SK-N-SH (cell line): ENCODE measurements around the gene SMPDL3A. TPM values are rescaled to one million over a fixed set of nuclear protein-coding genes. Genes with fewer than 3 reads are reported as not detected.

Experiments
- CTCF ChIA-PET: fragments of 300-600, 350-600 bp; formaldehyde crosslinking; extraction: SDS; loops from one replicate; lab custom pipeline; 2021; lab: Yijun Ruan, JAX
- POLR2A ChIA-PET: fragments of 350-600 bp; sonication (Branson Sonifier 250); formaldehyde crosslinking; extraction: SDS; loops from one replicate; lab custom pipeline; 2020; ENCODE audit warnings: antibody characterized with exemption, inconsistent platforms; lab: Yijun Ruan, JAX
- DNase-seq: peaks from one replicate; pipeline ENCODE4 v3.0.0; 2012
- H2AFZ ChIP-seq: fragments of 200-600 bp; sonication (generic); 2 replicates; pipeline ENCODE4 v1.8.1; 2016; ENCODE audit warnings: antibody characterized with exemption, mild to moderate bottlenecking, low read depth
- H3F3A ChIP-seq: fragments of 200-600 bp; sonication (generic); replicated peaks from 2 replicates; pipeline ENCODE3; 2016; ENCODE audit warnings: antibody characterized with exemption, mild to moderate bottlenecking; ENCODE audit not compliant: insufficient read depth
- H3K27ac ChIP-seq, 2 experiments: fragments of 200-500 bp in 1 of 2; fragments of 200-600 bp in 1 of 2; sonication (Bioruptor generic) in 1 of 2; sonication (generic), shearing (Covaris generic) in 1 of 2; 2 replicates each; pipeline versions ENCODE4 v1.5.1 to v1.6.1; 2014 to 2016; ENCODE audit warnings: low read depth in 2 of 2, inconsistent platforms in 1 of 2, low read length in 1 of 2, mild to moderate bottlenecking in 1 of 2, mixed read lengths in 1 of 2
- H3K27me3 ChIP-seq: fragments of 200-600 bp; sonication (generic), shearing (Covaris generic); 2 replicates; pipeline ENCODE4 v1.6.1; 2016; ENCODE audit warnings: mixed run types; ENCODE audit not compliant: insufficient read depth
- H3K36me3 ChIP-seq, 2 experiments: fragments of 200-500 bp in 1 of 2; fragments of 200-600 bp in 1 of 2; sonication (Bioruptor generic) in 1 of 2; sonication (generic) in 1 of 2; replicated peaks in 1 of 2; 2 replicates each; pipeline versions ENCODE3 to v1.5.1; 2014 to 2016; ENCODE audit warnings: low read length in 1 of 2, mild to moderate bottlenecking in 1 of 2; ENCODE audit not compliant: insufficient read depth in 2 of 2, control insufficient read depth in 1 of 2
- H3K4me1 ChIP-seq, 2 experiments: fragments of 200-500 bp in 1 of 2; fragments of 200-600 bp in 1 of 2; sonication (Bioruptor generic) in 1 of 2; sonication (generic), shearing (Covaris generic) in 1 of 2; 2 replicates each; pipeline versions ENCODE4 v1.5.1 to v1.6.1; 2014 to 2016; ENCODE audit warnings: low read depth in 1 of 2, low read length in 1 of 2, mixed run types in 1 of 2; ENCODE audit not compliant: insufficient read depth in 2 of 2, control insufficient read depth in 1 of 2
- H3K4me2 ChIP-seq: fragments of 200-600 bp; sonication (generic), shearing (Covaris generic); 2 replicates; pipeline ENCODE4 v1.6.1; 2017; ENCODE audit warnings: mixed run types
- H3K4me3 ChIP-seq, 2 experiments: fragments of 200-500 bp in 1 of 2; fragments of 200-600 bp in 1 of 2; sonication (Bioruptor generic) in 1 of 2; sonication (generic), shearing (Covaris generic) in 1 of 2; 2 replicates each; pipeline versions ENCODE4 v1.5.1 to v1.8.1; 2014 to 2016; ENCODE audit warnings: low read depth in 2 of 2, inconsistent platforms in 1 of 2, low read length in 1 of 2, mild to moderate bottlenecking in 1 of 2, mixed read lengths in 1 of 2, moderate library complexity in 1 of 2
- H3K79me2 ChIP-seq: fragments of 200-600 bp; sonication (generic); 2 replicates; pipeline ENCODE4 v1.8.1; 2017; ENCODE audit warnings: mild to moderate bottlenecking; ENCODE audit not compliant: insufficient read depth
- H3K9ac ChIP-seq: fragments of 200-600 bp; sonication (generic); 2 replicates; pipeline ENCODE4 v1.6.1; 2017; ENCODE audit warnings: mixed run types
- H3K9me2 ChIP-seq: fragments of 200-600 bp; sonication (generic); 2 replicates; pipeline ENCODE4 v1.6.1; 2017; ENCODE audit warnings: mixed run types
- H3K9me3 ChIP-seq: fragments of 200-600 bp; sonication (generic); 2 replicates; pipeline ENCODE4 v1.6.1; 2017; ENCODE audit warnings: mixed run types, mild to moderate bottlenecking, moderate library complexity
- H4K20me1 ChIP-seq: fragments of 200-600 bp; sonication (generic); 2 replicates; pipeline ENCODE4 v1.6.1; 2017; ENCODE audit warnings: mild to moderate bottlenecking, mixed run types; ENCODE audit not compliant: insufficient read depth
- CHD2 ChIP-seq: fragments of 150-350 bp; IDR thresholded peaks from 2 replicates; pipeline ENCODE4 v1.6.1; 2018; ENCODE audit warnings: low read length; ENCODE audit not compliant: partially characterized antibody
- EP300 ChIP-seq, 2 experiments: IDR thresholded peaks; 2 replicates each; pipeline versions ENCODE4 v1.4.0 to v1.6.1; 2012; ENCODE audit warnings: borderline replicate concordance in 1 of 2, low read depth in 1 of 2, low read length in 1 of 2
- GABPA ChIP-seq: IDR thresholded peaks from 2 replicates; pipeline ENCODE4 v1.4.0; 2012; ENCODE audit warnings: low read depth, mild to moderate bottlenecking
- NRF1 ChIP-seq: IDR thresholded peaks from 2 replicates; pipeline ENCODE4 v1.6.1; 2012; ENCODE audit warnings: low read depth, mild to moderate bottlenecking, low read length
- PBX3 ChIP-seq: IDR thresholded peaks from 2 replicates; pipeline ENCODE4; 2012
- REST ChIP-seq: IDR thresholded peaks from 2 replicates; pipeline ENCODE4 v1.6.1; 2012; ENCODE audit warnings: mild to moderate bottlenecking, low read depth, low read length, moderate library complexity
- SMC3 ChIP-seq: IDR thresholded peaks from 2 replicates; pipeline ENCODE4 v1.6.1; 2012; ENCODE audit warnings: low read depth, low read length, improper control_type of control experiment
- TAF1 ChIP-seq: IDR thresholded peaks from 2 replicates; pipeline ENCODE4 v1.6.1; 2012; ENCODE audit warnings: low read depth, mild to moderate bottlenecking, low read length, moderate library complexity, borderline replicate concordance
- TCF12 ChIP-seq: IDR thresholded peaks from 2 replicates; pipeline ENCODE4 v1.4.0; 2012
- TEAD4 ChIP-seq: IDR thresholded peaks from 2 replicates; pipeline ENCODE4 v1.4.0; 2012; ENCODE audit warnings: mild to moderate bottlenecking, borderline replicate concordance; ENCODE audit not compliant: insufficient read depth
- USF1 ChIP-seq: IDR thresholded peaks from 2 replicates; pipeline ENCODE4 v1.4.0; 2012; ENCODE audit warnings: low read depth, borderline replicate concordance
- YY1 ChIP-seq: IDR thresholded peaks from 2 replicates; pipeline ENCODE4 v1.4.0; 2012; ENCODE audit warnings: low read depth, mild to moderate bottlenecking
- ZBTB33 ChIP-seq: IDR thresholded peaks from 2 replicates; pipeline ENCODE4 v1.4.0; 2012; ENCODE audit warnings: low read depth, borderline replicate concordance
- WGBS: methylation state at CpG from one replicate; pipeline ENCODE4 v1.1.6; 2017; ENCODE audit warnings: low lambda C conversion rate; 5-methylcytosine and 5-hydroxymethylcytosine counted together
- polyA plus RNA-seq, 3 experiments: library from polyadenylated mRNA; depleted of rRNA; stranded (reverse); fragments of >200 nt; gene quantifications; 2 replicates each; pipeline ENCODE4 v1.2.3, GENCODE V29; 2012
- TF ChIP-seq, protein P1 (sequence below): IDR thresholded peaks from 2 replicates; pipeline ENCODE4 v1.4.0; 2012; ENCODE audit warnings: low read depth
- TF ChIP-seq, protein P2 (sequence below): fragments of 200-600 bp; sonication (generic); IDR thresholded peaks from 2 replicates; pipeline ENCODE4 v1.6.1; 2017; ENCODE audit warnings: antibody characterized with exemption, mild to moderate bottlenecking, moderate library complexity

Gene SMPDL3A, protein sequence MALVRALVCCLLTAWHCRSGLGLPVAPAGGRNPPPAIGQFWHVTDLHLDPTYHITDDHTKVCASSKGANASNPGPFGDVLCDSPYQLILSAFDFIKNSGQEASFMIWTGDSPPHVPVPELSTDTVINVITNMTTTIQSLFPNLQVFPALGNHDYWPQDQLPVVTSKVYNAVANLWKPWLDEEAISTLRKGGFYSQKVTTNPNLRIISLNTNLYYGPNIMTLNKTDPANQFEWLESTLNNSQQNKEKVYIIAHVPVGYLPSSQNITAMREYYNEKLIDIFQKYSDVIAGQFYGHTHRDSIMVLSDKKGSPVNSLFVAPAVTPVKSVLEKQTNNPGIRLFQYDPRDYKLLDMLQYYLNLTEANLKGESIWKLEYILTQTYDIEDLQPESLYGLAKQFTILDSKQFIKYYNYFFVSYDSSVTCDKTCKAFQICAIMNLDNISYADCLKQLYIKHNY
- polyA plus RNA-seq (2012; rRNA removed) = 1.8 and 2.0 TPM in 2 replicates
- polyA plus RNA-seq (2012; cell fraction: cytosol; rRNA removed) = 1.7 and 2.4 TPM in 2 replicates
- polyA plus RNA-seq (2012; cell fraction: nucleus; rRNA removed) = 1.5 and 1.6 TPM in 2 replicates

DNA sequence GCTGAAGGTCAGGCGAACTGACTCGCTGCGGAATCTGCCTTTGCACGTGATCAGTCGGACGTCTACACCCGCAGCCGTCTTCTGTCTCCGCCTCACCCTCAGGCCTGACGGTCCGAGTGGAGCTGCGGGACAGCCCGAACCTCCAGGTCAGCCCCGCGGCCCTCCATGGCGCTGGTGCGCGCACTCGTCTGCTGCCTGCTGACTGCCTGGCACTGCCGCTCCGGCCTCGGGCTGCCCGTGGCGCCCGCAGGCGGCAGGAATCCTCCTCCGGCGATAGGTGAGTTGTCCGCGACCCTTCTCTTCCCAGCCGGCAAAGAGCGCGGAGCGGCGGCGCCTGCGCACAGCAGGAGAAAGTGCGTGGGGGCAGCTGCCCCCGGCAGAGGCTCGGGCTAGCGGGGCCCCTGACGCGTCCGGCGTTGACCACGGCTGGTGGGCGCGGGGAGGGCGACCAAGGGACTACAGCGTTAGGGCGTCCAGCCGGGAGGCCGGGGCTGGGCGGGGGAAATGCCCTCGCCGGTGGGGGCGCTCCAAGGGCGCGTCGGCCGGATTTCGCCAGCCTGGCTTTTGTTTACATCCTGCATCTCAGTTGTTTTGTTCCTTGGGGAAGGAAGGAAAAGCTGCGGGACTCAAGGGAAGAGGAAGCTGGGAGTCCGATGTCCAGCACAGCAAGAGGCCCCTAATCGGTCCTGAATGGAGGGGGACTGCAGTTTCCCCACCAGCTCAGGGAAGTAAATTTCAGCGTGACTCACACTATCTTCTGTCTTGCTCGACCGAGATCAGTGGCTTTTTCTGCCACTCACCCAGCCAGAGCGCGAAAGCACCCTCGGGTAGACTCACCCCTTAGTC lies at the start of gene SMPDL3A:
Gene SMPDL3A (plus strand): TSS at position 77 of the 846 bp plus-strand sequence. CDS start 89 bp downstream, at position 166.
- H3K9ac ChIP-seq = peak within 1 kb of the TSS; percentile 64; the same call in 1 of the 2 replicates
- H3K4me2 ChIP-seq = peak within 1 kb of the TSS; percentile 87
- H3K79me2 ChIP-seq = no peaks in the 10 kb centered on the region
- peaks cover 30% of the 10 kb centered on the region for H3K27me3 ChIP-seq
- H3K27ac ChIP-seq = peak within 1 kb of the TSS in 1 of 2 experiments; percentile 19; a peak in 2 of 4 replicates
- no peaks in the 10 kb centered on the region for H3K9me3 ChIP-seq
- H3K4me3 ChIP-seq = peak within 1 kb of the TSS; percentile 65 to 82
- H2AFZ ChIP-seq = peak within 1 kb of the TSS; percentile 83
- TF ChIP-seq, protein P1, sequence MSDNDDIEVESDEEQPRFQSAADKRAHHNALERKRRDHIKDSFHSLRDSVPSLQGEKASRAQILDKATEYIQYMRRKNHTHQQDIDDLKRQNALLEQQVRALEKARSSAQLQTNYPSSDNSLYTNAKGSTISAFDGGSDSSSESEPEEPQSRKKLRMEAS = peak; percentile 25; the same call in 1 of the 2 replicates
- no peak for TF ChIP-seq SMC3
- no peak for TF ChIP-seq TCF12
- TF ChIP-seq ZBTB33 = peak; percentile 13; the same call in 1 of the 2 replicates
- TF ChIP-seq REST = no peak
- TF ChIP-seq YY1 = 0 out of 2 replicates have a peak, but pooled peaks have one; percentile 32
- TF ChIP-seq EP300 (IDR thresholded peaks at IDR 0.05; ENCODE audit: borderline replicate concordance in 1 of 2, low read depth in 1 of 2, low read length in 1 of 2) = peak in 1 of 2 experiments; percentile 30; a peak in 1 of 4 replicates
- peak; percentile 61; the same call in 1 of the 2 replicates for TF ChIP-seq USF1
- peak; percentile 69 for TF ChIP-seq NRF1
- TF ChIP-seq CHD2 = no peak
- TF ChIP-seq PBX3 = 0 out of 2 replicates have a peak, but pooled peaks have one; percentile 12
- TF ChIP-seq TEAD4 = 0 out of 2 replicates have a peak, but pooled peaks have one; percentile 49
- TF ChIP-seq, protein P2, sequence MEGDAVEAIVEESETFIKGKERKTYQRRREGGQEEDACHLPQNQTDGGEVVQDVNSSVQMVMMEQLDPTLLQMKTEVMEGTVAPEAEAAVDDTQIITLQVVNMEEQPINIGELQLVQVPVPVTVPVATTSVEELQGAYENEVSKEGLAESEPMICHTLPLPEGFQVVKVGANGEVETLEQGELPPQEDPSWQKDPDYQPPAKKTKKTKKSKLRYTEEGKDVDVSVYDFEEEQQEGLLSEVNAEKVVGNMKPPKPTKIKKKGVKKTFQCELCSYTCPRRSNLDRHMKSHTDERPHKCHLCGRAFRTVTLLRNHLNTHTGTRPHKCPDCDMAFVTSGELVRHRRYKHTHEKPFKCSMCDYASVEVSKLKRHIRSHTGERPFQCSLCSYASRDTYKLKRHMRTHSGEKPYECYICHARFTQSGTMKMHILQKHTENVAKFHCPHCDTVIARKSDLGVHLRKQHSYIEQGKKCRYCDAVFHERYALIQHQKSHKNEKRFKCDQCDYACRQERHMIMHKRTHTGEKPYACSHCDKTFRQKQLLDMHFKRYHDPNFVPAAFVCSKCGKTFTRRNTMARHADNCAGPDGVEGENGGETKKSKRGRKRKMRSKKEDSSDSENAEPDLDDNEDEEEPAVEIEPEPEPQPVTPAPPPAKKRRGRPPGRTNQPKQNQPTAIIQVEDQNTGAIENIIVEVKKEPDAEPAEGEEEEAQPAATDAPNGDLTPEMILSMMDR = peak; percentile 69
- TF ChIP-seq GABPA = peak; percentile 69
- no peak for TF ChIP-seq TAF1
- H3K4me1 ChIP-seq = peaks cover 0 to 9% of the 10 kb centered on the region in 2 experiments; a peak in 1 of 4 replicates
- ChIA-PET POLR2A (no interaction called here), CTCF (interaction anchor here (1.1 to 2.5 kb wide), 5 partner anchors 9 to 50 kb away, joined by 3 to 12 read pairs (median 4); no protein-coding TSS in a partner anchor)
- H3F3A ChIP-seq = no peaks in the 10 kb centered on the region
- WGBS = 2% methylated on average over 26 of the region's 71 CpGs
- peak; percentile 69 for DNase-seq
- H3K9me2 ChIP-seq = no peaks in the 10 kb centered on the region
- H3K36me3 ChIP-seq = no peaks in the 10 kb centered on the region
- no peaks in the 10 kb centered on the region for H4K20me1 ChIP-seq
